Ecto neural progenitor cell (in vitro differentiated cells): ENCODE data around the gene CASQ1.

Source experiments
- DNase-seq: peaks from one replicate; pipeline ENCODE4 v3.0.0-alpha.2; 2018; ENCODE audit warnings: low spot score

CASQ1 gene

GRCh38 chr1:160168609-160169369 lies 21.6 kb upstream of the CASQ1 start:
- DNase-seq, result peak; percentile 68

DNA sequence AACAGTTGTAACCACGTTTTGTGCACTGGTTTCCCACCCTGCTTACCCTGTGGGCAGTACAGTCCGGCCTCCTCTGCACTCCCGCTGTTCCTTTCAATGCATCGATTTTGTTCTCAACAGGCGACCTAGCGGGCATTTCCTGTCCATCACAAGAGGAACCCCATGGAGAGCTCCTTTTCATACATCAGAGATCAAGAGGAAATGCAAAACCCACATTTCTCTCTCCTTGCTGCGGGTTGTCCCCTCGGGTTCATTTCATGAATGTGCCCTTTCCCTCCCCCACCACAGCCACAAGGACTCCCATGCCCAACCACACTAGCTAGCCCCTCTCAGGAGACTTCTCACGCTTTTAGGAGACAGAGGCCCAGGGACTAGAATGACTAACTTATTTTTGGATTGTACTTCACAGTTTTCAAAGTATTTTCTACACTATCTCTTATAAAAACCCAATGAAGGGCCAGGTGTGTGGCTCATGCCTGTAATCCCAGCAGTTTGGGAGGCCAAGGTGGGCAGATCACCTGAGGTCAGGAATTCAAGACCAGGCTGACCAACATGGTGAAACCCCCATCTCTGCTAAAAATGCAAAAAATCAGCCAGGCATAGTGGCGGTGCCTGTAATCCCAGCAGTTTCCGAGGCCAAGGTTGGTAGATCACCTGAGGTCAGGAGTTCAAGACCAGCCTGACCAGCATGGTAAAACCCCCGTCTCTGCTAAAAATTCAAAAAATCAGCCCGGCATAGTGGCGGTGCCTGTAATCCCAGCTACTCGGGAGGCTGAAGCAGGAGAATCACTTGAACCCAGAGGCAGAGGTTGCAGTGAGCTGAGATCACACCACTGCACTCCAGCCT lies 20.6 kb upstream of the CASQ1 start:
- DNase-seq, result peak; percentile 71

DNA sequence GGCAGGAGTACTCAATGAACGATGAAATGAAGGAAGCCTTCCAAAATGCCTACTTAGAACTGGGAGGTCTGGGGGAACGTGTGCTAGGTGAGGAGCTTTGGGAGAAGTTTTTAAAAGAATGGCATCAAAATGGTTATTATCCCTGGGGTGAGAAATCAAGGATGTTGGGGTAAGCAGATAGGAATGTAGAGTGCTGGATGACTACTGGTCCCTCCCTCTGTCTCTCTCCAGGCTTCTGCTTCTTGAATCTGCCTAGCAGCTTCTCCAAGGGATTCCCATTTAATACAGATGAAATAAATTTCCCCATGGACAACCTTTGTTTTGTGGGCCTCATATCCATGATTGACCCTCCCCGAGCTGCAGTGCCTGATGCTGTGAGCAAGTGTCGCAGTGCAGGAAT lies 19.0 kb upstream of the CASQ1 start:
- no peak for DNase-seq

DNA sequence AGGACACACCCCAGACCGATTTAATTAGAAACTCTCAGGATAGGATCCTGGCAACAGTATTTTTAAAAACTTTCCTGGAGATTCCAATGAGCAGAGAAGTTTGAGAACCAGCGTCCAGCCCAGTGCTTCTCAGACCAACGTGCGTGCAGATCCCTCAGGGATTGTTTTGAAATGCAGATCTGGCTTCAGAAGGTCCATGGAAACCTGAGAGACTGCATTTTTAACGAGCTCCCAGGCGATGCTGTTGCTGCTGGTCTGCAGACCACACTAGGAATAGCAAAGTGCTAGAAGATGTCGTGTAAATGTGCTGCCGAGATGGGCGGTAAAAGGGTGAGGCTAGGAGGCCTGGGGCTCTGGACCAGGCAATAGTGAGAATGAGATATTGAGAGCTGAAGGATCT lies 18.4 kb upstream of the CASQ1 start:
- DNase-seq, result no peak

GRCh38 chr1:160177231-160177630 lies 13.1 kb upstream of the CASQ1 start:
- no peak for DNase-seq

- no peak for DNase-seq
Observed at GRCh38 chr1:160177667-160178066, 12.7 kb upstream of the CASQ1 start.

DNA sequence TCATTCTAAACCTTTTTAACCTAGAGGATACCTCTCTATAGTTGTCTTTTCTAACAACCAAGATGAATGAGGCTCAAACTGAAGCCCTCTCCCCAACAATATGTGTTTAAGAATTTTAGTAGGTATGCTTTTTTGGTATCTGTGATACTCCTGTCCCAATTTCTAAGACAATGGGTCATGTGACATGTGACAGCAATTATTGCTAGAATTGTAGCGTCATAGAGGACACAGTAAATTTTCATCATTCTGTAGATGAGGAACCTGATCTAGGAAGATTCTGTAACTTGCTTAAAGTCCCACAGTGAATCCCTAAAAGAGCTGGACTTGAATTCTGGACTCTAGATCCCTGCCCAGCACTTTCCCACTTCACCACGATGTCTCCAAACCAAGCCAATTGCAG lies 11.6 kb upstream of the CASQ1 start:
- no peak for DNase-seq

- DNase-seq, result no peak
Observed at GRCh38 chr1:160179336-160179735, 11.0 kb upstream of the CASQ1 start.

- no peak for DNase-seq
Observed at GRCh38 chr1:160186246-160186645, 4.1 kb upstream of the CASQ1 start.

DNA sequence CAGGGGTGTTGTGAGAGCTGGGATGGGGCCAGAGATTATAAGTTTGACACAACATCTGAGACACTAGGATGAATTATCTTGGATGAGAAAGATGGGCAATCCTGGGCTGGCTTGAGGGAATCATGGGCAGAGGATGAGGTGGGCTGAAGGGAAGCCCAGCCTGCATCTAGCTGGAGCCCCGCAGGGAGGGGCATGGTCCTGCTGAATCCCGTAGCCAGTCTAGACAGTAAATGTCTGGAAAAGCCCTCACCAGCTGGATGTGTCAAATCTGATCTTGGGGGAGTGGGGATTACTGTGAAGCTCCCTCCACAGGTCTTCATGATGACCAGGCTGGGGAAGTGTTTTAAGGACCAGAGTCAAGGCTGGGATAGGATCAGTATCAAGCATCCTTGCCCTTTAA lies 3.6 kb upstream of the CASQ1 start:
- DNase-seq, result no peak

DNA sequence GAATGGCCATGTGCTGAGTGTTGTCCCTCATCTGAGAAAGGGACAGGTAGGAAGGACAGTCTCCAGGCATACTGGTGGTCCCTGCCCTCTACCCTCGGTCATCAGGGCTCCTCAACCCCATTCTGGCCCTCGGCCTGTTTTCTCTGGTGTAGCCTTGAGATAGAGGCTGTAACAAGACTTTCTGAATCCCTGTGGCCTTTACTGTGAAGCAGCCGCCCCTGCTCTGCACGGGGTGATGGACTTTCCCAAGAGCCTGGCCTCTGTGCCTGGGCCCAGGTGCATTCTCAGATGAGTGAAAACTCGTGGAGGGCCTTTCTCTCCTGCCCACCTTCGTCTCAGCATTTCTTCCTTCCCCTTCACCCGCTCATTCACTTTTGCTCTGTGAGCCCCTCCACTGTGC lies 3.0 kb upstream of the CASQ1 start:
- no peak for DNase-seq

- DNase-seq, result no peak
Observed at GRCh38 chr1:160188341-160188740, 2.0 kb upstream of the CASQ1 start.

GRCh38 chr1:160191756-160192155 lies 1.4 kb downstream of the CASQ1 start:
- no peak for DNase-seq

DNA sequence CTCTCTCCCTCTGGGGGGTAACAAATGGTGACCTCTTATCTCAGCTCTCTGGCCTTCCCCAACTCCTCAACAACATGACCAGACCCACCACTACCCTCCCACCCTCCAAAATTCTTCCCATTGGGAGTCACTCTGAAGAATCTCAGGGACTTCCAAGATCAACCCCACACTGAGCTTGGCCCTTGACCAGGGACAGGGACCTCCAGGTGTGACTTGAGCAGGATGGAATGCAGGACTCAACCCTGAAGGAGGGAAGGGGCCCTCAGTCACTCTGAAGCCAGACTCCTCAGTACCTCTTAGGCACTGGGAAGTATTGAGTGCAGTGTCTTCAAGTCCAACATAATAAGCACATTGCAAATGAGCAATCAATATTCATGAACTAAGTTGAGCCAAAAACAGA lies 1.9 kb downstream of the CASQ1 start:
- no peak for DNase-seq

DNA sequence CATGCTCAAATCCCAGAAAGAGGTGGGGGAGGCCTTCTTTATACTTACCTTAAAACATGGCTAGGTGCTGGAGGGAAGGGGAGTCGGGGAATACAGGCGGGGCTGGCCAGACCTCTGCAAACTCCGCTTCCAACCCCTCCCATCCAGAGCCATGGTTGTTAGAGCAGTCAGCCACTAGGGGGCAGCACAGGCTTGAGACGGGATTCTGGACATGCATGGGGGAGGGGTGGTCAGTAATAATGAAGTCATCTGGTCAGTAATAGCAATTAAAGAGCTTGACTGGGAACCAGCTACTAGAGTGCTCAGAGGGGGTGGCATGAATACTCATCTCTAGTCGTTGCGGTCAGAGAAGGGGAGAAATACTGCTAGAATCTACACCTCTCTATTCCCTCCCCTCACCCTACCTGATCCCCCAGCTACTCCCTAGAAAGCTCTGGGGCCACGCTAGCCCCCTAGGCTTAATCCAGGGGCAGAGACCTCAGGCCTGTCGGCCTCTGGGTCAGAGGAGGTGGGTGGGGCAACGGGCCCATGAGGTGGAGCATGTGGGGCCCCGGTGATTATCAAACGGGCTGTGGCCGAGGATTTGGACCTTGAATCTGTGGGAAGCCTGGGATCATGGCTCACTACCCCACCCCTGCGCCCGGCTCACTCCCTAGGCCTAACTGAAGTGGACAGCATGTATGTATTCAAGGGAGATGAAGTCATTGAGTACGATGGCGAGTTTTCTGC lies 2.9 kb downstream of the CASQ1 start:
- DNase-seq, result peak; percentile 93

DNA sequence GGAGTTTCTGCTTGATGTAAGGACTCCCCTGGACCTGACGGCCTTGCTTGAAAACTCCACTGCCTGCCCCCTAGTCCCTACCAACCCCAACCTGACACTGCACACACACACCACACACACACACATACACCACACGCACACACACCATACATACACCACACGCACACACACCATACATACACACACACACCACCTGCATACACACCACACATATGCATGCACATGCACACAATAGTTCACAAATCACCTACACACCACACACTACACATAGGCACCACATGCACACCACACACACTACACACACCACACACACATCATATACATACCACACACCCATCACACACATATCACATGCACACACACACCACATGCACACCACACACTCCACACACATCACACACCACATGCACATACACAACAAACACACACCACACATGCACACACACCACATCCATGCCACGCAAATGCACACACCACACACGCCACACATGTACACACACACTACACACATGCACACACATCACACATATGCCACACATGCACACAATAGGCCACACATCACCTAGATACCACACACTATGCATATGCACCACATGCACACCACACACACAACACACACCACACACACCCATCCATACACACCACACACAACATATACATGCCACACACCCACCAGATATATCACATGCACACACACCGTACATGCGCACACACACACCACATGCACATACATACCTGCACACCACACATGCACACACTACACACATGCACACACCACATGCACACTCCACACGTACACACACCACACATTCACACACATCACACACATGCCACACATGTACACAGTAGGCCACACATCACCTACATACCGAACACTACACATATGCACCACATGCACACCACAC lies 3.7 kb downstream of the CASQ1 start:
- DNase-seq, result no peak

GRCh38 chr1:160194737-160195059 lies 4.3 kb downstream of the CASQ1 start:
- DNase-seq, result no peak

DNA sequence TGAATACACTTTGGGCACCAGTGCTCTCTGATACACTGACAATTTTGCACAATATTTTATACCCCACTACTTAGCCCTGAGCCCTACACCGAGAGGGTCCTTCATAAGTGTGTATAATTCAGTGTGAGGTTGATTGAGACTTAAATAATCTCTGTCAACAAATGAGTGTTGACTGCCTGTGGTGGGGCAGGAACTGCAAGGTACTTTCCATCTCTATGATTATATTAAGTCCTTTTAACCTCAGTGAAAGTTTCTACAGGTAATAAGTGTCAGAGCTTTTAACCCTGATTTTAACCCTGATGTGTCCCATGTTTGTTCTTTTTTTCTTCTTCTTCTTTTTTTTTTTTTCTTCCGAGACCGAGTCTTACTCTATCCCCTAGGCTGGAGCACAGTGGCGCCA lies 5.8 kb downstream of the CASQ1 start:
- no peak for DNase-seq

DNA sequence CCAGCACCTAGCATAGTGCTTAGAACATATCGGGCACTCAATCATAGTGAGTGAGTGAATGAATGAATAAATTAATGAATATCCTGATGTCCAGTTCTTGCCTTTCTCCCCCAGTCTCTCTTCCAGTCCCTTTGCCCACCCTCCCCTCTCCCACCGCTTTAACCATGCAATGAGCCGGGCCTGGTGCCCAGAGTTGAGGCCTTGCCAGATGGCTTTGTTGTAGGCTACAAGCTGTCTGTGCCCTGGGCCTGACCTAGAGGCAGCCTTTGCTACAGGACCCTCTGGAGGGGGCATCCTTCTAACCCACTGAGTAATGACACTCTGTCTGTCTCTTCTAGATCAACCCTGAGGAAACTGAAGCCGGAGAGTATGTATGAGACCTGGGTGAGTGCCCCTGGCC lies 6.9 kb downstream of the CASQ1 start:
- no peak for DNase-seq

- DNase-seq, result no peak
Observed at GRCh38 chr1:160200786-160201185, 10.4 kb downstream of the CASQ1 start.

GRCh38 chr1:160204526-160205241 lies 14.3 kb downstream of the CASQ1 start:
- DNase-seq, result no peak
